Activated CD4-positive, alpha-beta T cell treated with anti-CD3 and anti-CD28 coated beads for 24 hours (primary cell): ENCODE data around the gene IL15RA.
"Not testable (repeated sequence)": the region's sequence is repeated elsewhere in the genome, so short reads cannot be mapped to it uniquely, and the experiment has no call there.

Source experiments
- DNase-seq, 2 donors: peaks; one replicate each; pipeline ENCODE4 v3.0.0-alpha.2; 2020; ENCODE audit warnings: low read depth in 2 of 2

Gene IL15RA

GRCh38 chr10:5951167-5951711, 26.1 kb downstream of the IL15RA start:
- DNase-seq: no peak

DNA sequence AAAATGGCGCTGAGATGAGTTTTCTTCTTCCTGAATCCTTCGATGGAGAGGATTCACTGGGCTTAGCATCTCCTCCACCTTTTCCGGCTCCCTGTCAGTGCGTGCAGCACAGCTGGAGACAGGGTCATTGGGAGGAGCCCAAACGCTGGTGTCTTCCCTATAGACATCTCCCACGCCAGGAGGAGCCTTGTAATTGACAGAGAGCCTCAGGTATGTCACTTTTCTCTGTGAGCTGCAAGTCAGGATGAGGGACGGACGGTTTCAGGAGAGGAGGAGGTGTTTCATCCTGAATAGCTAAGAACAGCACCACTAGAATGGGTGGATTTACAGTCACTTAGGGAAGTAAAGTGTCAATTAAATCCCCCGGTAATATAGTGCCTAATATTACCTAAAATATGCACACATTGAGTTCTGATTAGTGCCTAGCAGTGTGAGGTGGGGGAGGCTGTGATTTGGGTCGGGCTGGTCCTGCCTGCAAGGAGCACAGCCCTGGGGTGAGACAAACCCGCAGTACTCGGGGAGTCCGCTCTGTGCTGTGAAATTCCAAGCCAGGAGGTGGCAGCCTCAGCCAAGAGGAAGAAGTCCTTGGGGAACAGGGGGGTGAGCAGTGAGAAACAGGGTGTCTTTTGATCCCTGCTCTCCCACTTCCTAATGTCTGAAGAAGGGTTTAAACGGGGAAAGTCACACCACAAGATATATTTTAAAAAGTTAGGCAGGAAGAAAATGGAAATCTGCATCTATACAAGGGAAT, 28.2 kb downstream of the IL15RA start:
- DNase-seq: peak in 1 of 2 donors; percentile 10

DNA sequence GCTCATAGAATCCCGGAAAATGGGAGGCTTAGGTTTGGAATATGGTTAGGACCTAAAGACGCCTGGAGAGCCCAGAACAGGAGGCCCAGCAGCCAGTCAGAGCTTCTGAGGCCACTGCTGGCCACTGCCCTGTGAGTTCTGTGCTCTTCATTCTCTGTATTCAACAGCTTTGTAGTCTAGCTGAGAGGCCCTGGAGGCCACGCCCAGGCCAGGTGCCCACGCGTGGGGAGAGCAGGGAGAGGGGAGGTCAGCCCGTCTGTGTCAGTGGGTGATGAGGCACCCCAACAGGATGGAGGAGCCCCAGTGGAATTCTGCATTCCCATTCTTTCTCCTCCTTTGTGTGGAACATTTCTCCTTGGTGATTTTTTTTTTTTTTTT, 29.1 kb downstream of the IL15RA start:
- DNase-seq: no peak

DNA sequence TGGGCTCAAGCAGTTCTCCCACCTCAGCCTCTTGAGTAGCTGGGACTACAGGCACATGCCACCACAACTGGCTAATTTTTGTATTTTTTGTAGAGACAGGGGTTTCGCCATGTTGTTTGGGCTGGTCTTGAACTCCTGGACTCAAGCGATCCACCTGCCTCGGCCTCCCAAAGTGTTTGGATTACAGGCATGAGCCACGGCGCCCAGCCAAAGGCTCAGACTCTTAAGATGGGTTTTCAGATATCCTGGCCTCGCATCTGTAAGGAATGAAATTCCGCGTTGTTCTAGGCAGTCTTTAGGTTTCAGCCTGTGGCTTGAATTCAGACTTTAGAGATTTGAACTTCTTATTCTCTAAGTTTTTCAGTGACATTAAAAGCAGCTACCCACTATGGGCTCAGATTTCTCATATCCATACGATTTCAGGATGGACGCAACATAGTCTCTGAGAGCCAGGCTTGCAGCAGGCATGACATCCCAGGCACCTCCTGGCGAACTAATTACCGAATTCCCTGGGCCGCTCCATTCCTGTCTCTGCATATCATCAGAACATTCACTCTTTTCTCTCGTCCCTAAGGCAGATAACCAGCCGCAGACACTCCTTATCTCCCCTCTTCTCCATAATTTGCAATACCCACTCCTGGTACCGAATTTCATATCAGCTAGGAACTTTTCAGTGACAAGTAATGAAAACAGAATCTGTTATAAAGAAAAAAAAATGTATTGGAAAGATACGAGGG, 29.7 kb downstream of the IL15RA start:
- DNase-seq: no peak

DNA sequence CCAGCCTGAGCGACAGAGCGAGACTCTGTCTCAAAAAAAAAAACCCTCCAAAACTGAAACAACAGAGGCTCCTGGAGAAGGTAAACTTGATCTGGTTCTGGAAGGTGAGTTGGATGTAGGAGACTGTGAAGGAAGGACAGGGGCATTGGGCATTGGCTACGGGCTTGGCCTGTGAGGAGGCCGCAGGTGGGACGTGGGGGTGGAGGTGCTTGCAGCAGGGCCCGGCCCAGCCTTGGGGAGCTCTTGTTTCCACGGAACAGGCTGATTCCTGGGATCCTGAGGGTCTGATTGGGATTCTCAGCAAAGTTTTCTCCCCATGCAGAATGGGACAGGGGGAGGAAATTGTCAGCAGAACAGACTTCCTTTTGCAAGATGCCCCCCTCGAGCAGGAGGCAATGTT, 30.6 kb downstream of the IL15RA start:
- DNase-seq: no peak

- not testable (repeated sequence) for DNase-seq
These were observed 30.9 kb downstream of the IL15RA start for GRCh38 chr10:5946419-5946775.

DNA sequence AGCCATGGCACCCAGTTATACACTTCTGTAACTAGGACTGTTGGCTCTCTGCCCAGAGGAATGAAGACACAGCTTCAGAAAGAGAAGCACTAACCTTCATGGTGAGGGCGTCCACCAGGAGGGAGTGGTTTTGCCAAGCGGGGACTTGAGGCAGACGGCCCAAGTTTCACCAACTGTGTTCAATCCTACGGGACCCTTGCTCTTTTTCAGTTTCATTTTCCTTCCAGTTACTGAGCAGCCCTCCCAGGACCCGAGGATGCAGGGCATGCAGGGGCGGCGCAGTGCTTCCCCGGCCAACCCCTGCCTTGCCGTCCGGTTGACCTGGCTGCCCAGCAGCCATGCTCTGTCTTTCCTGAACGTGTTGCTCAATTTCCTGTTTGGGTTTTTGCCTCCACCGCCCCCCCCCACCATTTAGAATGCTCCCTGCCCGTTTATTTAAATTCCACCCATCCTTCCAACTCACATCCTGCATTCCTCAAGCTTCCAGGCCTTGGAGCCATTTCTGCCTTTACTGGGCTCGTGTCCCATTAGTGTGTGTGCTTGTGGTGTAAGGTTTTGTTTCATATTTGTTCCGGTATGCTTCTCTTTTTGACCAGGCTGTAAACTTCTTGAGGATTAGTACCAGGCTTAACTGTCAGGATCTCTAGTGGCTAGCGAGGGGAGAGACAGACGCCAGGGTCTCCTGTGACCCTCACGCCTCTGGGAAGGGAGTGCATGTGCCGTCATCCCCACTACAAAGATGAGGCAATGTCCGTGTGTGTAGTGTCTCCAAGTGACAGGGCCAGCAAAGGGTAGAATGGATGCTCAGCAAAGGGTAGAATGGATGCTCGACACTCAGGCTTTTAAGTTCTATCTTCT, 31.6 kb downstream of the IL15RA start:
- DNase-seq: no peak

DNA sequence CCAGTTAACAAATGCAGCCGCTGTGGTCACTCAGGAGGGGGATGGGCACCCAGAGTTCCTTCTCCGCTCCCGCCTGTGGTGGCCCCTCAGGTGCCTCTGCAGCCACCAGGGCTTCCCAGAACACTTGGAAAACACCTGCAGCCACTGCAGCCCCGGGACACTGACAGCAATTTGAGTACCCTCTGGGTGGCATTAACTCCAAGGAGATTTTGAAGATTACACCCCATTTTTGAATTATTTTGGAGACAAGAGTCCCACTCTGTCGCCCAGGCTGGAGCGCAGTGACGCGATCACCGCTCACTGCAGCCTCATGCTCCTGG, 32.2 kb downstream of the IL15RA start:
- no peak for DNase-seq

DNA sequence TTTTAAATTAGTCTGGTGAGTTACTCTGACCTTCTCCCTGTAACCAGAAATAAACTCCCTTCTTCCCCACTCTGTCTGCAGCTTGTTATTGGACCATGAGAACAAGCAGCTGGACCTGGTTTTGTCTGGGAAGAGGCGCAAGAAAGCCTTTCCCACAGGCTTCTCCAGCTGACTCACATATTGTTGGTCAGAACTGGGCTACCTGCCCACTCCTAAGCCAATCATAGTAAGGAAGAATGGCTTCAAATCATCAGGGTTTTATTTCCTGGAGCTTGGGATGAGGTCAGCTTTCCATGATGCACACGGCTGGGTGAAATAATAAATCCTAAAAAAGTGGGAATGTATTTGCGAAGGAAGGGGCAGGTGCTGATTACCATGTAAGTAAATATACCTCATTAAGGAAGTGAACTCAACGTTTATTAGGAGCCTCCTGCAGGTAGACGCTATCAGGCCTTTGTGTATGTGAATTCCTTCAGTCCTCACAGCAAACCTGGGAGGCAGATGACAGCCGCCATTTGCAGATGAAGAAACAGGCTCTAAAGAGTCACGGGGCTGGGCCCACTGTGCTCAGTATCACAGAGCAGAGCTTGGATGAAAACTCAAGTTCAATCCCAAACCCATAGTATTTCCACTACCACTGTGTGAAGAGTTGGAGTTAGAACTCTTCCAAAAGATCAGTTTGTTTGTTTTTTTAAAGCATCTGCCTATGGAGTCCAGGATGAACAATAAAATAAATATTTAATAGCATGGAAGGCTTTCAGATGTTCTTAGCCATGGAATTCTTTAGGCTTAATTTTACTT, 32.8 kb downstream of the IL15RA start:
- DNase-seq: no peak

- no peak for DNase-seq
These were observed 33.8 kb downstream of the IL15RA start for GRCh38 chr10:5943536-5943935.

GRCh38 chr10:5942474-5942873, 34.9 kb downstream of the IL15RA start:
- DNase-seq: no peak

- no peak for DNase-seq
These were observed 35.3 kb downstream of the IL15RA start for GRCh38 chr10:5942001-5942400.

GRCh38 chr10:5941579-5941978, 35.8 kb downstream of the IL15RA start:
- no peak for DNase-seq

- DNase-seq: no peak
These were observed 36.5 kb downstream of the IL15RA start for GRCh38 chr10:5940807-5941218.

- DNase-seq: no peak
These were observed 39.1 kb downstream of the IL15RA start for GRCh38 chr10:5938291-5938690.

DNA sequence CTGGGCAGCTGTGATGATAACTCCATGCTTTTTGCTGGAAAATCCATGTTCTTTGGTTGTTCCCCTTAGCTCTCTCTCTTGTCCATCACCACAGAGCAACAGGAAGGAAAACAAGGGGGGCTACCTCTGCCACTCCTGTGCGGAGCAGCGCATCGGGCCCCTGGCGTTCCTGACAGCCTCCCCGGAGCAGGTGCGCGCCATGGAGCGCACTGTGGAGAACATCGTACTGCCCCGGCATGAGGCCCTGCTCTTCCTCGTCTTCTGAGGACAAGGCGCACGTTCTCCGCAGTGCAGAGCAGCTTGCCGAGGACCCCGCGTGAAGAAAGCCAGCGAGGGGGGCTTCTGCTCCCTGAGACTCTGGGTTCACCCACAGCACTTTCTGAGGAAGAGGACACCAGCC, 40.3 kb downstream of the IL15RA start:
- DNase-seq: no peak

DNA sequence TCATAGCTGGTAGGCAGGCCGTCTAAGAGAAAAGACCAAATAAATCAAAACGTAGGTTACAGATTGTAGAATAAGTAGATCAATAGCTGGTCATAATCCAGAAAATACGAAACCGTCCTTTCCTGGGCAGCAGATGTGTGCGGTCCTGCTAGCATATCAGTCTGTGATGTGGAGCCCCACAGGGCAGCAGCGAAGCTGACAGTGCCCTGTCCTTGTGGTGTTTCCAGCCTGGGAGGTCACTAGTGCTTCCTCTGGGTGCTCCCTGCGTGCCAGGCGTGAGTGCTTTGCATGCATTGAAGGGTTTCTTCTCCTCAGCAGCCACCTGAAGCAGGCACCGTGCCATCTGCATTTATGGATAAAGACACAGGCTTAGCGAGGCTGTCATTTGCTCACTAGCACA, 41.7 kb downstream of the IL15RA start:
- no peak for DNase-seq

DNA sequence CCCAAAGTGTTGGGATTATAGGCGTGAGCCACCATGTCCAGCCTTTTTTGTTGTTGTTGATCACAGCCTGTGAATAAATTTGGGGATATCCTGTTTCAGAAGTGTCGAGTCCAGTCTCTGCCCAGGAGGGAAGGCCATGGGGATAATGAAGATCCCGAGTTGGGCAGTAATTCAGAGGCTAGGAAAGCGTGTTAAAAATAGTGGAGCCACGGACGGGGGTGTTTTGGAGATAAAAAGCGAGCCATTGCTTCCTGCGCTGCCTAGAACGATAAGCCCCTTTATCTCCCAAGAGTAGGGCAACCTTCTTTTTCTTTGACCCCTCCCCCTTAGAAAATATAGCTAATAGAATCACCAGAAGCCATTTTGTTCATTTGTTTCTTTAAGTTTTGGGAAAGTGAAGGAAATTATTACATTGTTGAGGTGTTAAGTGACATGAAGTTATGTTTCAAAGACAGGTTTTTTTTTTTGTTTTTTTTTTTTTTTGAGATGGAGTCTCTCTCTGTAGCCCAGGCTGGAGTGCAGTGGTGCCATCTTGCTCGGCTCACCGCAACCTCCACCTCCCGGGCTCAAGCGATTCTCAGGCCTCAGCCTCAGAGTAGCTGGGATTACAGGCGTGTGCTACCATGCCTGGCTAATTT, 43.3 kb downstream of the IL15RA start:
- no peak for DNase-seq

DNA sequence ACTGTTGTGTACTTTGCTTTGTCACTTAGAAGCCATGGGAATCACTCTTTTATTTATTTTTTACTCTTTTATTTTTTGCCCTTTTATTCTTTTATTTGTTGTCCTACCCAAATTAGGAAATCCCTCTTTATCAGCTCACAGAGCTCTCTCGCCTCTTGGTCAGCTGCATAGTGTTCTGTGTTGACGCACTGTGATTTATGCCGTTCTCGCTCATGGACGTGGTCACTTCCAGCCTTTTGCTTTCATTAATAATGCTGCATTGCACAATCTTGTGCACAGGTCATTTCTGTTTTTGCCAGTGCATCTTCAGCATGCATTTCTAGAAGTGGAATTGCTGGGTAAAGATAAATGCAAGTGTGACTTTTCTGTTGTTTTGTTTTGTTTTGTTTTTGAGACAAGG, 45.0 kb downstream of the IL15RA start:
- no peak for DNase-seq

DNA sequence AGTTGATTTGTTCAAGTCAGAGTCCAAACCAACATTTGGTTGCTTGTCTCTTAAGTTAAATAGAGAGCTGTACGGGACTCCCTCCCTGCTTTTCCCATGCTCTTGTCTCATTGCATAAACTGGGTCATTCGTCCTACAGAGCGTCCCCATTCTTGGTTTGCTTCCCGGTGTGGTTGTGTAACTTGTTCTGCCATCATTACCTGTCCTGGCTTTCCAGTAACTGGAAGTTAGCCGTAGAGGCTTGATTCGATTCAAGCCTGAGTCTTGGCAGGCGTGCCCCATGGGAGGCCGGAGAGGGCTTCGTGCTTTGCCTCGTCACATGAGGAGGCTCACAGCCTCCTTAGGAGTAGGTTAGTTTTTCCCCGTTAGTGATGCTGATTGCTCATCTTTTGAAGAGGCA, 47.1 kb downstream of the IL15RA start:
- DNase-seq: no peak

DNA sequence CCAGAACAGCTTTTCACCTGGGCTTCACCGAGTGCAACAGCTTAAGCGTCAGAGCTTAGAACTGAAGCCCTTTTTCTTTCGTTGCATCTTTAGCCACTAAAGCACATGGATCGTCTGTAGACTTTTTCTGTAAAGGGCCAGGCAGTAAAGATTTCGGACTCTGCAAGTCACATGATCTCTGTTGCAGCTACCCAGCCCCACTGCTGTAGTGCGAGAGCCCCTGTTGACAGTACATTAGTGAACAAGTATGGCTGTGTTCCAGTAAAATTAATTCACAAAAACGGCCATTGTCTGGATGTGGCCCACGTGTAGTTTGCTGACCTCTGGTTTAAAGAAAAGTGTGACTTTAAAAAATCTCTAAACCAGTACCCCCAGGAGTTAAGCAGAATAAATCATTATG, 47.9 kb downstream of the IL15RA start:
- no peak for DNase-seq
